ENCODE data around the gene PDCD4. TPM values are rescaled to one million over a fixed set of nuclear protein-coding genes. Genes with fewer than 3 reads are reported as not detected.
A peak's percentile ranks its signal among the peaks of the same experiment; 100 is the strongest.

The PDCD4 gene
- total and polyA plus RNA-seq, 9 of the 15 experiments (the other 6 are each of a cell fraction or from before 2014, with no cell fraction given), result 12.9 to 44.1 (median 33.7) TPM

DNA sequence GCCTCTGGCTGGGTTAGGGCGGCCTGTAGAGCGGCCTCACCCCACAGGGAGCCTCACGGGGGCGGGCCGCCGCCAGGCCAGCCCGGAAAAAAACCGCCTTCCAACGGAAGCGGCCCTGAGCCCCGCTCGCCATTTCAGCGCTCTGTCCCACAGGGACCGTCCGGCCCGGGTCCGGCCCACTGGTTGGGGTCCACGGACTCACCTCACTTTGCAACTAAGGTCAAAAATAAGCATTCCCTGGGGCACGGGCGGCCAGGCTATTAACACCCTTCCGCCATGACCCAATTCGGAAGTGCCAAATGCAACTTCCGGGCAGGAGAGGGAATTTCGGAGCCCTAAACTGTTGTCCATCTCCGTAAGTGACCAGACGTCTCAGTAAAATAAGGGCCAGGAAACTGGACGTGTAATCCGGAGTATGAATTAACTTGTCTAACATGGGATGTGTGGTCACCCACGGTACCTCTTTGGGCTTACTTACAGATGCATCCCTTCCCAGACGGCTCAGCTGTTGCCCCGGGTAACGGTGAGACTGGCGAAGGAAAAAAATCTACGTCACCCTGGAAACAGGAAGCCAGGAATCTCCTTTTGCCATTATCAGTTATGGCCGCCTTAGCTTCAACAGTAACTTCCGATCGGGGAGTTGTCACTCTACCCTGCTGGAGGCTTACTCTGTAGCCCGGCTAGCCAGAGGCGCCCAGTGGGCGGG is 47.1 kb downstream of the PDCD4 start, which contains the start of gene BBIP1 (continued):
- TF ChIP-seq CEBPG (CRISPR knock-in tag; IDR thresholded peaks at IDR 0.05) (0 out of 2 replicates have a peak, but pooled peaks have one; percentile 9), CEBPG (tag; conservative IDR thresholded peaks at IDR 0.05 in 1 of 2, IDR thresholded peaks at IDR 0.05 in 1 of 2) (0 out of 4 replicates have a peak, but pooled peaks of 1 of the 2 experiments have one; percentile 21), PHF20 (IDR thresholded peaks at IDR 0.05; ENCODE audit: partially characterized antibody) (peak; percentile 67), NR2C2 (CRISPR knock-in tag; IDR thresholded peaks at IDR 0.05) (no peak), NR2C2 (tag; IDR thresholded peaks at IDR 0.05) (peak; percentile 78), TRIM24 (IDR thresholded peaks at IDR 0.05) (peak in 1 of 2 experiments; percentile 44; a peak in 1 of 4 replicates), KDM1A (IDR thresholded peaks at IDR 0.05) (0 out of 4 replicates have a peak, but pooled peaks of 1 of the 2 experiments have one; percentile 10), DPF2 (IDR thresholded peaks at IDR 0.05) (no peak), CEBPB (tag; IDR thresholded peaks at IDR 0.05) (0 out of 2 replicates have a peak, but pooled peaks have one; percentile 8), PTBP1 (IDR thresholded peaks at IDR 0.05; ENCODE audit: low read depth, low read length) (no peak), FOXP1 (CRISPR knock-in tag; IDR thresholded peaks at IDR 0.05) (no peak), DNMT1 (IDR thresholded peaks at IDR 0.05) (no peak), ZNF830 (CRISPR knock-in tag; IDR thresholded peaks at IDR 0.05) (0 out of 2 replicates have a peak, but pooled peaks have one; percentile 71), POLR2AphosphoS5 (IDR thresholded peaks at IDR 0.05; ENCODE audit: control insufficient read depth, insufficient read depth, low read depth, low read length) (peak; percentile 58), POLR2A (conservative IDR thresholded peaks at IDR 0.05) (peak; percentile 91), ATF7 (IDR thresholded peaks at IDR 0.05) (peak; percentile 88), TEAD1 (CRISPR knock-in tag; IDR thresholded peaks at IDR 0.05) (peak in 1 of 2 experiments; percentile 23; a peak in 1 of 4 replicates), RBFOX2 (IDR thresholded peaks at IDR 0.05; ENCODE audit: low read depth, low read length) (peak; percentile 97), PHF8 (IDR thresholded peaks at IDR 0.05; ENCODE audit: borderline replicate concordance, low read length) (peak; percentile 91), POLR2G (IDR thresholded peaks at IDR 0.05; ENCODE audit: low read depth, low read length) (peak; percentile 95), NUFIP1 (IDR thresholded peaks at IDR 0.05; ENCODE audit: partially characterized antibody) (no peak), EGR1 (conservative IDR thresholded peaks at IDR 0.05) (peak; percentile 74), ZNF778 (CRISPR knock-in tag; IDR thresholded peaks at IDR 0.05) (no peak)
- TF ChIP-seq, protein P1, sequence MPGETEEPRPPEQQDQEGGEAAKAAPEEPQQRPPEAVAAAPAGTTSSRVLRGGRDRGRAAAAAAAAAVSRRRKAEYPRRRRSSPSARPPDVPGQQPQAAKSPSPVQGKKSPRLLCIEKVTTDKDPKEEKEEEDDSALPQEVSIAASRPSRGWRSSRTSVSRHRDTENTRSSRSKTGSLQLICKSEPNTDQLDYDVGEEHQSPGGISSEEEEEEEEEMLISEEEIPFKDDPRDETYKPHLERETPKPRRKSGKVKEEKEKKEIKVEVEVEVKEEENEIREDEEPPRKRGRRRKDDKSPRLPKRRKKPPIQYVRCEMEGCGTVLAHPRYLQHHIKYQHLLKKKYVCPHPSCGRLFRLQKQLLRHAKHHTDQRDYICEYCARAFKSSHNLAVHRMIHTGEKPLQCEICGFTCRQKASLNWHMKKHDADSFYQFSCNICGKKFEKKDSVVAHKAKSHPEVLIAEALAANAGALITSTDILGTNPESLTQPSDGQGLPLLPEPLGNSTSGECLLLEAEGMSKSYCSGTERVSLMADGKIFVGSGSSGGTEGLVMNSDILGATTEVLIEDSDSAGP (CRISPR knock-in tag; IDR thresholded peaks at IDR 0.05), result no peak
- TF ChIP-seq, protein P2, sequence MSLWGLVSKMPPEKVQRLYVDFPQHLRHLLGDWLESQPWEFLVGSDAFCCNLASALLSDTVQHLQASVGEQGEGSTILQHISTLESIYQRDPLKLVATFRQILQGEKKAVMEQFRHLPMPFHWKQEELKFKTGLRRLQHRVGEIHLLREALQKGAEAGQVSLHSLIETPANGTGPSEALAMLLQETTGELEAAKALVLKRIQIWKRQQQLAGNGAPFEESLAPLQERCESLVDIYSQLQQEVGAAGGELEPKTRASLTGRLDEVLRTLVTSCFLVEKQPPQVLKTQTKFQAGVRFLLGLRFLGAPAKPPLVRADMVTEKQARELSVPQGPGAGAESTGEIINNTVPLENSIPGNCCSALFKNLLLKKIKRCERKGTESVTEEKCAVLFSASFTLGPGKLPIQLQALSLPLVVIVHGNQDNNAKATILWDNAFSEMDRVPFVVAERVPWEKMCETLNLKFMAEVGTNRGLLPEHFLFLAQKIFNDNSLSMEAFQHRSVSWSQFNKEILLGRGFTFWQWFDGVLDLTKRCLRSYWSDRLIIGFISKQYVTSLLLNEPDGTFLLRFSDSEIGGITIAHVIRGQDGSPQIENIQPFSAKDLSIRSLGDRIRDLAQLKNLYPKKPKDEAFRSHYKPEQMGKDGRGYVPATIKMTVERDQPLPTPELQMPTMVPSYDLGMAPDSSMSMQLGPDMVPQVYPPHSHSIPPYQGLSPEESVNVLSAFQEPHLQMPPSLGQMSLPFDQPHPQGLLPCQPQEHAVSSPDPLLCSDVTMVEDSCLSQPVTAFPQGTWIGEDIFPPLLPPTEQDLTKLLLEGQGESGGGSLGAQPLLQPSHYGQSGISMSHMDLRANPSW (CRISPR knock-in tag; IDR thresholded peaks at IDR 0.05), result 0 out of 2 replicates have a peak, but pooled peaks have one; percentile 87
- TF ChIP-seq, protein P3, sequence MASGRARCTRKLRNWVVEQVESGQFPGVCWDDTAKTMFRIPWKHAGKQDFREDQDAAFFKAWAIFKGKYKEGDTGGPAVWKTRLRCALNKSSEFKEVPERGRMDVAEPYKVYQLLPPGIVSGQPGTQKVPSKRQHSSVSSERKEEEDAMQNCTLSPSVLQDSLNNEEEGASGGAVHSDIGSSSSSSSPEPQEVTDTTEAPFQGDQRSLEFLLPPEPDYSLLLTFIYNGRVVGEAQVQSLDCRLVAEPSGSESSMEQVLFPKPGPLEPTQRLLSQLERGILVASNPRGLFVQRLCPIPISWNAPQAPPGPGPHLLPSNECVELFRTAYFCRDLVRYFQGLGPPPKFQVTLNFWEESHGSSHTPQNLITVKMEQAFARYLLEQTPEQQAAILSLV (tag; IDR thresholded peaks at IDR 0.05), result no peak
